Esophagus squamous epithelium (tissue), 5 donors: ENCODE results near the gene HIBCH. TPM values are rescaled to one million over a fixed set of nuclear protein-coding genes. Genes with fewer than 3 reads are reported as not detected.
A peak's percentile ranks its signal among the peaks of the same experiment; 100 is the strongest.

Source experiments
- DNase-seq: peaks from one replicate; lab custom pipeline; 2025; lab: John Stamatoyannopoulos, UW
- H3K27ac ChIP-seq, 4 donors: fragments of 200-600 bp; sonication (generic); one replicate each; pipeline ENCODE4 v1.5.1; 2016 to 2019; ENCODE audit warnings: mild to moderate bottlenecking in 1 of 4
- H3K27me3 ChIP-seq, 4 donors: fragments of 200-600 bp; sonication (generic); 1 replicate in 3 of 4; 2 replicates in 1 of 4; pipeline versions ENCODE4 v1.5.1 to v1.6.0; 2017 to 2021; ENCODE audit warnings: antibody characterized with exemption in 1 of 4
- H3K36me3 ChIP-seq, 3 donors: fragments of 200-600 bp; sonication (generic); one replicate each; pipeline ENCODE4 v1.5.1; 2016 to 2019
- H3K4me1 ChIP-seq, 3 donors: fragments of 200-600 bp; sonication (generic); one replicate each; pipeline ENCODE4 v1.5.1; 2017 to 2019
- H3K4me3 ChIP-seq, 4 donors: fragments of 200-600 bp; sonication (generic); 1 replicate in 3 of 4; 2 replicates in 1 of 4; pipeline ENCODE4 v1.5.1; 2016 to 2019; ENCODE audit warnings: mild to moderate bottlenecking in 2 of 4, moderate library complexity in 1 of 4
- H3K9me3 ChIP-seq, 3 donors: fragments of 200-600 bp; sonication (generic); one replicate each; pipeline ENCODE4 v1.5.1; 2016 to 2019
- POLR2A ChIP-seq, 4 donors: fragments of 450-650 bp; IDR thresholded peaks; one replicate each; pipeline ENCODE4 v1.6.1; 2017; ENCODE audit warnings: antibody characterized with exemption in 4 of 4, mild to moderate bottlenecking in 4 of 4, moderate library complexity in 3 of 4
- WGBS, 2 donors: methylation state at CpG; one replicate each; pipeline ENCODE4 v1.1.5; 2018; 5-methylcytosine and 5-hydroxymethylcytosine counted together
- intact Hi-C: fragments of 100-400 bp; cut with DNase I; formaldehyde crosslinking; loops from one replicate; pipeline ENCODE4 v1.15.0; 2022
- total RNA-seq, 4 donors: library from RNA; depleted of rRNA; stranded (reverse); fragments of >200 nt; gene quantifications; one replicate each; pipeline ENCODE4 v1.1.0, GENCODE V29; 2016
- TF ChIP-seq, protein P1 (sequence below), 6 experiments: fragments of 450-650 bp in 4 of 6; fragments of 200-600 bp in 2 of 6; sonication (generic) in 2 of 6; IDR thresholded peaks; one replicate each; pipeline ENCODE4 v1.5.1; 2016 to 2019; ENCODE audit warnings: antibody characterized with exemption in 6 of 6, mild to moderate bottlenecking in 4 of 6, moderate library complexity in 4 of 6
- donor health status: DM: yes; HTN: yes; CAD: no.

HIBCH gene
- total RNA-seq, 4 donors from 2014 or later: 20.9 to 31.5 (median 29.9) TPM

DNA sequence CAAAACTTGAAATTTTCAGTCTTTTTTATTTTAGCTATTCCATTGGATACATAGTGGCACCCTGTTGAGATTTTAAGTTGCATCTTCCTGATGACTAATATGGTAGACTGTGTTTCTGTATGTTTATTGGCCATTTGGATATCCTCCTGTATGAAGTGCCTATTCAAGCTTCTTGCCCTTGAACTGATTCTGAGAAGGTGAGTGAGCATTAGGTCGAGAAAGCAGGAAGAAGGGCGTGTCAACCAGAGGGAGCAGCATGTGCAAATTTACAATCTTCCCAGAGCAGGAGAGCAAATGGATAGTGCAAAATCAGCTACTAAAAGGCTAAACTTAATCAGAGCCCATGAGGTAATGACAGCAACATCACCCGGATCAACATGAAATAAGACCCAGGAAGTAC, 32.3 kb upstream of the HIBCH start:
- Histone ChIP-seq H3K4me1 (peaks cover 13 to 65% (median 41%) of the 10 kb centered on the region in 3 donors), H3K27ac (peak overlapping the region; percentile 74 to 89 (median 82))

DNA sequence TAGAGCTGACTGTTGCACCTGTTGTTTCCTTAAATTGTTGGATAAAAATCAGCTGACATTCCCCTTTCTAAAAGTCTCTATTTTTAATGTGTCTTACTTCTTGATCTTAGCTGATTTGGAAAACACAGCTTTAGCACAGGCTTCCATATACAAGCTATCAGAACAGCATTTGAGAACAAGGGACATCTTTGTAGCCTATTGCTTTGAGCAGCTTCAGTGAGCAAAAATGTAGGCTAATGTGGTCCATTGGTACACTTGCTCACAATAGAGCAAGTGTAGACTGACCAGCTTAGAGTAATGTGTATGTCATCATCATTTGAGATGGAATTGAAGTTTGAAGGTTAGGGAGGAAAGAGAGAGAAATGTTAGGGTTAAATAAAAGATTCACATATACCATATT, 30.7 kb upstream of the HIBCH start:
- H3K4me1 ChIP-seq: peaks cover 7 to 65% (median 30%) of the 10 kb centered on the region in 3 donors
- intact Hi-C loops: no loop called here

More for the DNA sequence above, 32.3 kb upstream of the HIBCH start:
- peaks cover 0 to 15% (median 0%) of the 10 kb centered on the region in 3 donors for H3K36me3 ChIP-seq
- no peaks in the 10 kb centered on the region for H3K9me3 ChIP-seq
- no peak for DNase-seq
- TF ChIP-seq, protein P1, sequence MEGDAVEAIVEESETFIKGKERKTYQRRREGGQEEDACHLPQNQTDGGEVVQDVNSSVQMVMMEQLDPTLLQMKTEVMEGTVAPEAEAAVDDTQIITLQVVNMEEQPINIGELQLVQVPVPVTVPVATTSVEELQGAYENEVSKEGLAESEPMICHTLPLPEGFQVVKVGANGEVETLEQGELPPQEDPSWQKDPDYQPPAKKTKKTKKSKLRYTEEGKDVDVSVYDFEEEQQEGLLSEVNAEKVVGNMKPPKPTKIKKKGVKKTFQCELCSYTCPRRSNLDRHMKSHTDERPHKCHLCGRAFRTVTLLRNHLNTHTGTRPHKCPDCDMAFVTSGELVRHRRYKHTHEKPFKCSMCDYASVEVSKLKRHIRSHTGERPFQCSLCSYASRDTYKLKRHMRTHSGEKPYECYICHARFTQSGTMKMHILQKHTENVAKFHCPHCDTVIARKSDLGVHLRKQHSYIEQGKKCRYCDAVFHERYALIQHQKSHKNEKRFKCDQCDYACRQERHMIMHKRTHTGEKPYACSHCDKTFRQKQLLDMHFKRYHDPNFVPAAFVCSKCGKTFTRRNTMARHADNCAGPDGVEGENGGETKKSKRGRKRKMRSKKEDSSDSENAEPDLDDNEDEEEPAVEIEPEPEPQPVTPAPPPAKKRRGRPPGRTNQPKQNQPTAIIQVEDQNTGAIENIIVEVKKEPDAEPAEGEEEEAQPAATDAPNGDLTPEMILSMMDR (IDR thresholded peaks at IDR 0.05): no peak
- TF ChIP-seq POLR2A (IDR thresholded peaks at IDR 0.05): no peak
- no peaks in the 10 kb centered on the region for H3K27me3 ChIP-seq
- intact Hi-C loops: no loop called here
- no peak overlapping the region for H3K4me3 ChIP-seq
- 42 to 47% methylated on average over 3 of the region's 3 CpGs for WGBS, 2 donors

DNA sequence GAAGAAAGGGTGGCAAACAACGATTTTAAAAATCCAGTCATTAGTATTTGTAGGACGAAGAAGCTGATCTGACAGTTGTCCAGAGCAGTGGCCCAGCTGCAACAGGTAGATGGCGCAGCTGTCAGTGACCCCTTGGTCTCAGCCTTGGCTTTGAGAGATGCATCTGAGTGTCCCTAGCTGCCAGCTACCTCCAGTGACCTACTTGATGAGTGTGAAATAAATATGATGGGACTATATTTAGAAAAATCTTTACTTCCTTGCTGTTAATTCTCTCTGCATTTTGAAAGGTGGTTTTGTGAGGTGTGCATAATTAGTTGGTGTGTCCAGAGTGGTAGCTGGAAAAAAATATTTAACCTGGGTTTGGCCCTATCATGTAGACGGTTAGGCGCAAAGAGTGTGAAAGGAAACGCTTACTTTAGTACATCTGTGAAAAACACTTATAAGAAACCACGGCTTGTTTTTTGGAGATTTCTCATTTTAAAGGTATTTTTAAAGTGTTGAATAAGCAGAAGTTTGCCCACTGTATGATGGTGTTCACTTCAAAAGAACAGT, 24.7 kb upstream of the HIBCH start:
- Histone ChIP-seq H3K27ac (peak overlapping the region; percentile 97 to 98 (median 97)), H3K36me3 (peaks cover 0 to 14% (median 0%) of the 10 kb centered on the region in 3 donors), H3K4me3 (peak overlapping the region; percentile 78 to 97 (median 90)), H3K9me3 (no peaks in the 10 kb centered on the region), H3K4me1 (peaks cover 5 to 52% (median 11%) of the 10 kb centered on the region in 3 donors), H3K27me3 (no peaks in the 10 kb centered on the region)
- 10 to 22% methylated on average over 6 to 7 of the region's 7 CpGs for WGBS, 2 donors
- intact Hi-C loops: no loop called here
- DNase-seq: no peak
- TF ChIP-seq, protein P1 (IDR thresholded peaks at IDR 0.05): peak in 4 of 6 experiments; percentile 13 to 42 (median 30)
- TF ChIP-seq POLR2A (IDR thresholded peaks at IDR 0.05): no peak

More for the DNA sequence above, 30.7 kb upstream of the HIBCH start:
- Histone ChIP-seq H3K27ac (peak overlapping the region in 1 of 4 donors; percentile 89), H3K4me3 (no peak overlapping the region), H3K9me3 (no peaks in the 10 kb centered on the region), H3K27me3 (no peaks in the 10 kb centered on the region), H3K36me3 (peaks cover 0 to 20% (median 0%) of the 10 kb centered on the region in 3 donors)
- DNase-seq: no peak
- no peak for TF ChIP-seq POLR2A (IDR thresholded peaks at IDR 0.05)
- TF ChIP-seq, protein P1 (IDR thresholded peaks at IDR 0.05): no peak

DNA sequence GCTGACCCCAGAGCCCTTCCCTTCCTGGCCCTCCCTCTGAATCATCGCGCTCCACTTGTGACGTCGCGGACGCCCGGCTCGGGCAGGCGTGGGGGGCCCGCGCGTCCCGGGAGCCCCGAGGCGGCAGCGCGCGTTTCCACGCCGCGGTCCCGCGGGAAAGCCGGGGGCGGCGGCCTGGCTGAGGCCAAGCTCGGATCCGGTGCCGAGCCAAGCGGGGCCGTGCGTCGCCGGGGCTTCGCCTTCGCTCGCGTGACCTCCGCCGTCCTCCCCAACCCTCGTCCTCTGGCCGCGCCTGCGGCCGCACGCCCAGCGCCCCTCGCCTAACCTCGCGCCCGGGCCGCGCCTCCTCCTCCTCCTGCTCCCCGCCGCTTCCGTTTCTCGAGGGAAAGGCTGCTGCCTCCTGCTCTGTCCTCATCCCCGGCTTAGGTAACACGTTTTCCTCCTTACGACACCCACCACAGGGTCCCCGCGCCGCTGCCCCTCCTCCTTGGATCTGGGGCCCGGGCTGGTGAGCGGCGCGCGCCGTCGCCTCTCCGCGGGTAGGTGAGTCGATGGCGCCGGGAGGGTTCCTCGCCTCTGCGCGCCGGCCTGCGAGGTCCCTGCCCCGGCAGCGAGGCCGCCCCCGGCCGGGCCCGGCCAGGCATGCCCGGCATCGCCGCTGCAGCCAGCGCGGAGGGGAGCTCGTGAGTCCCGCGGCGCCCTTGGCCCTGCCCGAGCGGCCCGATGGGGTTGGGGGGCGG, 24.1 kb upstream of the HIBCH start, which contains the start of gene INPP1:
INPP1 (plus strand) TSS at position 54 of the 740 bp plus-strand sequence. CDS start 16,514 bp downstream, outside the sequence.
- DNase-seq: no peak
- H3K9me3 ChIP-seq: no peaks in the 10 kb centered on the region
- peak in 2 of 4 donors; percentile 70 to 78 for TF ChIP-seq POLR2A (IDR thresholded peaks at IDR 0.05)
- TF ChIP-seq, protein P1 (IDR thresholded peaks at IDR 0.05): peak in 1 of 6 experiments; percentile 5
- peaks cover 5 to 52% (median 11%) of the 10 kb centered on the region in 3 donors for H3K4me1 ChIP-seq
- peak within 1 kb of the TSS; percentile 78 to 97 (median 90) for H3K4me3 ChIP-seq
- H3K27ac ChIP-seq: peak within 1 kb of the TSS; percentile 97 to 98 (median 97)
- intact Hi-C loops: no loop called here
- no peaks in the 10 kb centered on the region for H3K27me3 ChIP-seq
- H3K36me3 ChIP-seq: peaks cover 0 to 8% (median 0%) of the 10 kb centered on the region in 3 donors
- WGBS, 2 donors: 3% methylated on average over 7 of the region's 99 CpGs; no CpG with 5 or more reads in 1 of the 2 donors
